Transverse colon (tissue), 4 donors: ENCODE results near the gene RAD21L1.

ENCODE experiments used
- CTCF ChIP-seq, 5 experiments: fragments of 200-600 bp in 3 of 5; fragments of 450-650 bp in 2 of 5; sonication (generic) in 3 of 5; IDR thresholded peaks; 1 replicate in 2 of 5; 2 replicates in 3 of 5; pipeline ENCODE4 v1.5.1; 2016 to 2017; ENCODE audit warnings: antibody characterized with exemption in 5 of 5, inconsistent platforms in 3 of 5, mild to moderate bottlenecking in 2 of 5, moderate library complexity in 1 of 5
- EP300 ChIP-seq: sonication (generic); formaldehyde crosslinking; IDR thresholded peaks from one replicate; pipeline ENCODE4 v1.6.1; 2017; ENCODE audit warnings: antibody characterized with exemption, low read depth
- POLR2A ChIP-seq: fragments of 450-650 bp; IDR thresholded peaks from one replicate; pipeline ENCODE4 v1.6.1; 2016; ENCODE audit warnings: antibody characterized with exemption, mild to moderate bottlenecking, moderate library complexity
- POLR2AphosphoS5 ChIP-seq, 3 donors: sonication (generic); formaldehyde crosslinking; IDR thresholded peaks; one replicate each; pipeline ENCODE4 v1.6.1; 2016; ENCODE audit warnings: antibody characterized with exemption in 3 of 3

- TF ChIP-seq CTCF (IDR thresholded peaks at IDR 0.05): no peak
- no peak for TF ChIP-seq POLR2AphosphoS5 (IDR thresholded peaks at IDR 0.05)
- no peak for TF ChIP-seq EP300
- no peak for TF ChIP-seq POLR2A
Measured at GRCh38 chr20:1274485-1275311, 48.9 kb downstream of the RAD21L1 start.
